ENCODE data around the gene ZNF600.
"Not testable (repeated sequence)": the region's sequence is repeated elsewhere in the genome, so short reads cannot be mapped to it uniquely, and the experiment has no call there.

DNA sequence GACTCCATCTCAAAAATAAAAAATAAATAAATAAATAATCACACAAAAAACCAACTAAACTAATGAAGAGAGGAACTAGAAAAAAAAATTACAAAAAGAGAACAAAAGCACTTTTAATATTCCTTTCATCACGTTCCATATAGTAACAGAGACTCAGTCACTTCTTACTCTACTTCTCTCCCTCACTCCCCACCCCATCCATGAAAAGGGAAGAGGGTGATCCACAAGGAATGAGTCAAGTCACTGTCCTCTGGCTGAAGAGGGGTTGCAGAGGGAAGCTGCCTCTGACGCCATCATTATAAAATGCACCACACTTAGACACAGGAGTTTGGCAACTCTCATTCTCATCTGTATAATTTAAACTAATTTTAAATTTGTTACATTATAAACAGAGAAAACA, 3.7 kb downstream of the ZNF600 start:
- TF ChIP-seq, protein P1, sequence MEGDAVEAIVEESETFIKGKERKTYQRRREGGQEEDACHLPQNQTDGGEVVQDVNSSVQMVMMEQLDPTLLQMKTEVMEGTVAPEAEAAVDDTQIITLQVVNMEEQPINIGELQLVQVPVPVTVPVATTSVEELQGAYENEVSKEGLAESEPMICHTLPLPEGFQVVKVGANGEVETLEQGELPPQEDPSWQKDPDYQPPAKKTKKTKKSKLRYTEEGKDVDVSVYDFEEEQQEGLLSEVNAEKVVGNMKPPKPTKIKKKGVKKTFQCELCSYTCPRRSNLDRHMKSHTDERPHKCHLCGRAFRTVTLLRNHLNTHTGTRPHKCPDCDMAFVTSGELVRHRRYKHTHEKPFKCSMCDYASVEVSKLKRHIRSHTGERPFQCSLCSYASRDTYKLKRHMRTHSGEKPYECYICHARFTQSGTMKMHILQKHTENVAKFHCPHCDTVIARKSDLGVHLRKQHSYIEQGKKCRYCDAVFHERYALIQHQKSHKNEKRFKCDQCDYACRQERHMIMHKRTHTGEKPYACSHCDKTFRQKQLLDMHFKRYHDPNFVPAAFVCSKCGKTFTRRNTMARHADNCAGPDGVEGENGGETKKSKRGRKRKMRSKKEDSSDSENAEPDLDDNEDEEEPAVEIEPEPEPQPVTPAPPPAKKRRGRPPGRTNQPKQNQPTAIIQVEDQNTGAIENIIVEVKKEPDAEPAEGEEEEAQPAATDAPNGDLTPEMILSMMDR (IDR thresholded peaks at IDR 0.05), result not testable (repeated sequence)
- not testable (repeated sequence) for TF ChIP-seq POLR2A (IDR thresholded peaks at IDR 0.05)
